IPS DF 6.9 (cell line): Measurements from ENCODE around the gene SLC66A3.

ENCODE experiments used
- DNase-seq: peaks from one replicate; pipeline ENCODE4 v3.0.0-alpha.2; 2013; ENCODE audit warnings: low read depth, low spot score
- H3K27ac ChIP-seq: one replicate; pipeline ENCODE4 v1.5.1; 2013; ENCODE audit warnings: low read length, control low read depth
- H3K27me3 ChIP-seq: 2 replicates; pipeline ENCODE4 v1.6.1; 2013; ENCODE audit warnings: mild to moderate bottlenecking, low read length; ENCODE audit not compliant: control insufficient read depth, insufficient read depth
- H3K36me3 ChIP-seq: 2 replicates; pipeline ENCODE4 v1.6.1; 2013; ENCODE audit warnings: low read length; ENCODE audit not compliant: control insufficient read depth, insufficient read depth
- H3K4me1 ChIP-seq: 2 replicates; pipeline ENCODE4 v1.6.1; 2013; ENCODE audit warnings: low read length; ENCODE audit not compliant: control insufficient read depth, insufficient read depth
- H3K4me3 ChIP-seq: 2 replicates; pipeline ENCODE4 v1.5.1; 2013; ENCODE audit warnings: mild to moderate bottlenecking, low read length
- H3K9me3 ChIP-seq: 2 replicates; pipeline ENCODE4 v1.6.1; 2013; ENCODE audit warnings: low read length, inconsistent platforms; ENCODE audit not compliant: control insufficient read depth, insufficient read depth
- WGBS: extraction: QIAGEN DNeasy Blood & Tissue Kit; methylation state at CpG from one replicate; pipeline ENCODE4 v1.1.7; 2013; ENCODE audit warnings: mixed read lengths, missing lambda C conversion rate; ENCODE audit not compliant: insufficient read length, insufficient coverage; 5-methylcytosine and 5-hydroxymethylcytosine counted together

The SLC66A3 gene

GRCh38 chr2:11212645-11213044 is 57.4 kb downstream of the SLC66A3 start:
- H3K4me3 ChIP-seq = no peak overlapping the region

GRCh38 chr2:11213090-11213638 is 57.9 kb downstream of the SLC66A3 start:
- Histone ChIP-seq H3K9me3 (no peaks in the 10 kb centered on the region), H3K27me3 (no peaks in the 10 kb centered on the region), H3K36me3 (no peaks in the 10 kb centered on the region; the same call in 1 of the 2 replicates), H3K4me3 (no peak overlapping the region), H3K4me1 (no peaks in the 10 kb centered on the region), H3K27ac (no peak overlapping the region)
- WGBS = no CpG with 5 or more reads among the region's 5 CpGs
- DNase-seq = no peak

More at GRCh38 chr2:11212645-11213044, 57.4 kb downstream of the SLC66A3 start:
- DNase-seq = no peak
- no peaks in the 10 kb centered on the region; the same call in 1 of the 2 replicates for H3K36me3 ChIP-seq
- H3K9me3 ChIP-seq = no peaks in the 10 kb centered on the region
- no peaks in the 10 kb centered on the region for H3K4me1 ChIP-seq
- H3K27me3 ChIP-seq = no peaks in the 10 kb centered on the region
- H3K27ac ChIP-seq = no peak overlapping the region

- DNase-seq = no peak
- Histone ChIP-seq H3K27me3 (no peaks in the 10 kb centered on the region), H3K27ac (no peak overlapping the region), H3K9me3 (no peaks in the 10 kb centered on the region), H3K36me3 (no peaks in the 10 kb centered on the region; the same call in 1 of the 2 replicates), H3K4me1 (no peaks in the 10 kb centered on the region), H3K4me3 (no peak overlapping the region)
- no CpG with 5 or more reads among the region's 1 CpG for WGBS
Observed at GRCh38 chr2:11213975-11214374, 58.7 kb downstream of the SLC66A3 start.

GRCh38 chr2:11214770-11215169 is 59.5 kb downstream of the SLC66A3 start:
- no peak overlapping the region for H3K4me3 ChIP-seq
- H3K36me3 ChIP-seq = no peaks in the 10 kb centered on the region; the same call in 1 of the 2 replicates
- H3K4me1 ChIP-seq = no peaks in the 10 kb centered on the region
- no peaks in the 10 kb centered on the region for H3K27me3 ChIP-seq
- 100% methylated on average over 1 of the region's 4 CpGs for WGBS
- no peaks in the 10 kb centered on the region for H3K9me3 ChIP-seq
- DNase-seq = no peak
- H3K27ac ChIP-seq = no peak overlapping the region

GRCh38 chr2:11215407-11215806 is 60.1 kb downstream of the SLC66A3 start:
- 100% methylated on average over 1 of the region's 3 CpGs for WGBS
- Histone ChIP-seq H3K27ac (no peak overlapping the region), H3K4me3 (no peak overlapping the region), H3K4me1 (no peaks in the 10 kb centered on the region), H3K27me3 (no peaks in the 10 kb centered on the region), H3K36me3 (no peaks in the 10 kb centered on the region; the same call in 1 of the 2 replicates), H3K9me3 (no peaks in the 10 kb centered on the region)
- no peak for DNase-seq

- Histone ChIP-seq H3K36me3 (no peaks in the 10 kb centered on the region), H3K27ac (no peak overlapping the region), H3K27me3 (no peaks in the 10 kb centered on the region), H3K9me3 (no peaks in the 10 kb centered on the region), H3K4me3 (no peak overlapping the region), H3K4me1 (peaks cover 2% of the 10 kb centered on the region; the same call in 1 of the 2 replicates)
- no peak for DNase-seq
- no CpG with 5 or more reads among the region's 2 CpGs for WGBS
Observed at GRCh38 chr2:11220445-11220844, 65.2 kb downstream of the SLC66A3 start.

GRCh38 chr2:11222845-11223244 is 67.6 kb downstream of the SLC66A3 start:
- no peak for DNase-seq
- H3K9me3 ChIP-seq = no peaks in the 10 kb centered on the region
- H3K4me1 ChIP-seq = peaks cover 2% of the 10 kb centered on the region; the same call in 1 of the 2 replicates
- H3K27me3 ChIP-seq = no peaks in the 10 kb centered on the region
- no CpG with 5 or more reads among the region's 5 CpGs for WGBS
- H3K4me3 ChIP-seq = no peak overlapping the region
- no peak overlapping the region for H3K27ac ChIP-seq
- no peaks in the 10 kb centered on the region for H3K36me3 ChIP-seq

GRCh38 chr2:11224887-11225286 is 69.6 kb downstream of the SLC66A3 start:
- Histone ChIP-seq H3K4me1 (peaks cover 2% of the 10 kb centered on the region; the same call in 1 of the 2 replicates), H3K4me3 (no peak overlapping the region), H3K9me3 (no peaks in the 10 kb centered on the region), H3K36me3 (no peaks in the 10 kb centered on the region), H3K27me3 (no peaks in the 10 kb centered on the region), H3K27ac (no peak overlapping the region)
- DNase-seq = no peak

- H3K27ac ChIP-seq = no peak overlapping the region
Observed at GRCh38 chr2:11227595-11227994, 72.3 kb downstream of the SLC66A3 start.

More at GRCh38 chr2:11227595-11227994, 72.3 kb downstream of the SLC66A3 start:
- H3K27me3 ChIP-seq = no peaks in the 10 kb centered on the region
- no peaks in the 10 kb centered on the region for H3K36me3 ChIP-seq
- H3K4me1 ChIP-seq = peaks cover 2% of the 10 kb centered on the region; the same call in 1 of the 2 replicates
- no peak overlapping the region for H3K4me3 ChIP-seq
- DNase-seq = no peak
- no peaks in the 10 kb centered on the region for H3K9me3 ChIP-seq
